Amniotic epithelial cell (primary cell): Measurements from ENCODE around the gene GABRG3.

ENCODE experiments used
- DNase-seq: peaks from one replicate; pipeline ENCODE4 v3.0.0-alpha.2; 2010; ENCODE audit warnings: low read depth

GABRG3 gene

GRCh38 chr15:27579738-27580137, 608.8 kb downstream of the GABRG3 start:
- no peak for DNase-seq

- no peak for DNase-seq
Measured at GRCh38 chr15:27582726-27583410, 611.9 kb downstream of the GABRG3 start.

- DNase-seq = no peak
Measured at GRCh38 chr15:27583651-27584050, 612.7 kb downstream of the GABRG3 start.

- no peak for DNase-seq
Measured at GRCh38 chr15:27585041-27585640, 614.2 kb downstream of the GABRG3 start.

GRCh38 chr15:27587810-27588209, 616.8 kb downstream of the GABRG3 start:
- no peak for DNase-seq

- no peak for DNase-seq
Measured at GRCh38 chr15:27589260-27589659, 618.3 kb downstream of the GABRG3 start.

- DNase-seq = no peak
Measured at GRCh38 chr15:27589782-27590181, 618.8 kb downstream of the GABRG3 start.
